Activated CD4-positive, alpha-beta T cell treated with anti-CD3 and anti-CD28 coated beads, Interleukin-2, amount 50 U/mL, for 24 hours (primary cell): Measurements from ENCODE around the gene CRYBA2.

Experiments
- DNase-seq, 2 donors: peaks; one replicate each; pipeline ENCODE4 v3.0.0-alpha.2; 2020; ENCODE audit warnings: low read depth in 1 of 2, low spot score in 1 of 2

The CRYBA2 gene

DNA sequence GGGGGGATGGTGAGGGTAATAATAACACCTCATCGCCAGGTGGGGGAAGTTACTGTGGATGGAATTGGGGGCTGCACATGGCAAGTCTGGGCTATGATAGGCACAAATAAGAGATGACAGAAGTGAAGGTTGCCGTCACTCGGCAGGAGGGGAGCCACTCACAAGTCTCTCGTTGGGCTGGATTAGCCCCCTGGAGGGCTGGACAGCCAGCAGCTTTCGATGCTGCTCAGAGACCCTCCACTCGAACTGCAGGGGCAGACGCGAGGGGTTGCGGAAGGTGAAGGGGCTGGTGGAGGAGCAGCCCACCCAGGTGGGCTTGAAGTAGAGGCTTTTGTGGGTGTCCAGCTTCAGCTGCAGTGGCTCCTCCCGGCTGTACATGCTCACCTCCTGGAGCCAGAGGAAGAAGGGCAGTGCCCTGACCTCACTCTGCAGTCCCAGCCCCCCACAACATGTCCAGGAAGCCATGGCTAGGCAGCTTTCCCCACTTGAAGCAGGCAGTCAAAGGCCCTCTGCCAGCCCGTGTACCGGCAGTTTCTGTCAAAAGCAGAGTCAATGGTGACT is 29.9 kb upstream of the CRYBA2 start:
- no peak for DNase-seq

DNA sequence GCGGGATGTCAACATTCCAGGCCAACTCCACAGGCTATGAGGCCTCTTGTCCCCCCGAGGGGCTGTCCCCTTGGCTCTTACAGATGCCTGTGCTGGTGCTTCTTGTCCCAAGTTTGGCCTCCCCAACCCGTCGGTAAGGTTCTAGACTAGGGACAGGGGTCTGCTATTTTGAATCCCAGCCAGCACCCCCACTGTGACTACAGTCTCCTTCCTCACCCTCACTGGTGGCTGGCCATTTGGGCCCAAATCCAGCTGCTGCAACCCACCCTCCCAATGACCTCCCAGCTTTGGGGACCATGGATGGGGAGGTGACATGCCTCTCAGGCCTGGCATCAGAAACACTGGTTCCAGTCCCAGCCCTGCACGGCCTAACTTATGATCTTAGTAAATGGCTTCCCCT is 29.4 kb upstream of the CRYBA2 start:
- DNase-seq, result no peak

DNA sequence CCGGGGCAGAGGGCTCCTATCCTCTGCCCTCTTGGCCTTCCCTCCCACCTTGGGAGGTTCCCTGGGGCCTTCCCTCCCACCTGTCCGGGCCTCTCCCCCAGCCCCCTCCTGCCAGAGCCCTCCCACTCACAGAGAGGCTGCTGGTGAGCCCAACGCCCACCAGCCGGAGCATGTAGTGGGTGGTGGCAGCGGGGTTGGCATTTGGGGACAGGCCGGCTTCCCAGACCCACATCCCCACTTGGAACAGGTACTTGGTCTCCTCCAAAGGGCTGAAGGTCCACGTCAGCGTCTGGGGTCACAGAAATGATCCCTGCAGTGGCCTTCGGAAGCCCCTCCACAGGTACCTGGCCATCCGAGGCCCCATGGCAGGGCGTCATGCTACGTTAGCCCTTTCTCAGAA is 28.8 kb upstream of the CRYBA2 start:
- no peak for DNase-seq

DNA sequence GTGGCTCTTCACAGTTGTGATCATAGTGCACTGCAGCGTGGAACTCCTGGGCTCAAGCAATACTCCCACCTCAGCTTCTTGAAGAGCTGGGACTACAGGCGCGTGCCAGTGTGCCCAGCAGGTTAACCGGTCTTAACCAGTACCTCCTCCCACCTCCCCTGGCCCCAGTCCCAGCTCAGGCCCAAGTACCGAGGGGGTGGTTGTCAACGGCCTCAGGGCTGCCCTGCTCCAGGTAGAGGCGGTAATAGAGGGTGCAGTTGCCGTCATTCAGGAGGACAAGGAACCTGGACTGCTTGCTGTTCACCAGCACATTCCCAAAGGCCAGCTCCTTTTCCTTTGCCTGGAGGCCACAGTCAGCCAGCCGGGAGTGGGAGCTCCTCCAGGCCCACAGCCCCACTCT is 28.4 kb upstream of the CRYBA2 start:
- no peak for DNase-seq

DNA sequence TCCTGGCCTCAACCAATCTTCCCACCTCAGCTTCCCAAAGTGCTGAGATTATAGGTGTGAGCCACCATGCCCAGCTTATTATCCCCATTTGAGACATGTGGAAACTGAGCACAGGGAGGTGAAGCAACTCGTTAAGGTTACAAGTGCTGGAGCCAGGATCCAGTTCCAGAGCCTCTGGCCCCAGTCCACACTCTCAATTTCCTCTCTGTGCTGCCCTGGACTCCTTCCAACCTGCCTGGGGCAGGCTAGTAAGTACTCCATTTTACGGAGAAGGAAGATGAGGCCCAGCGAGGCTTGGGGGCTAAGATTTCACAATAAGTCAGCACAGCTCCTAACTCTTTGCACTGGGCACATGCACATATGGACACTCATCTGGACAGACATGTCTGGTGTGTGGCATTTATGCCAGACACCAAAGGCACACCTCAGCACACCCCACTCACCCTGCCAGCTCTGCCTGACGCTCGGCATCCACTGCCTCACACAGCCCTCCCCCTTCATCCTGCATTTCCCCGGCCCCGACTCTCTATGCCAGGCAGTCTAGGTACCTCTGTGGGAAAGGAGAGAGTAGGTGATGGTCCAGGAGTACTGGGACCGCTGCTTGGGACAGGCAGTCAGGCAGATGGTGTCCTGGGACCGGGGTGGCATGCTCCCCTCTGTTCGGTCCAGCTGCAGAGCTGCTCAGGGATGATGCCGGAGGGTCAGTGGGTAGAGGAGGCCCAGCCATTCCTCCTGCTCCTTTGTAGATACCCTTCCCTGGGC is 27.6 kb upstream of the CRYBA2 start:
- no peak for DNase-seq

DNA sequence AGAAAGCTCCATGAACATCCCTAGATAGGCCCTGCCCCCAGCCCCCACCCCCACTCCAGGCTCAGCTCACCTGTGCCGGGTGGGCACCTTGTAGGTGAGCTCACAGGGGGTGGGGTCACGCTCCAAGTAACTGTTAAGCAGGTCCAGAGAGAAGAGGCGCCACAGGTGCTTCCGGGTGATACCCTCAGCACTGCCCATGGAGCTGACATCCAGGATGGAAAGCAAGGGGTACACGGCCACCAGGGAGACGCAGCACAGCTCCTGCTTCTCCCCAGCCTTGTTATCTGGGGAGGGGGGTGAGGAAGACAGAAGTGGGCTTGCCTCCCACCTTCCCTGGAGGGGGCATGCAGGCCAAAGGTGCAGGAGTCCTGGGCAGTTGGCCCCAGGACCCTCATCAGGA is 26.2 kb upstream of the CRYBA2 start:
- DNase-seq, result no peak

DNA sequence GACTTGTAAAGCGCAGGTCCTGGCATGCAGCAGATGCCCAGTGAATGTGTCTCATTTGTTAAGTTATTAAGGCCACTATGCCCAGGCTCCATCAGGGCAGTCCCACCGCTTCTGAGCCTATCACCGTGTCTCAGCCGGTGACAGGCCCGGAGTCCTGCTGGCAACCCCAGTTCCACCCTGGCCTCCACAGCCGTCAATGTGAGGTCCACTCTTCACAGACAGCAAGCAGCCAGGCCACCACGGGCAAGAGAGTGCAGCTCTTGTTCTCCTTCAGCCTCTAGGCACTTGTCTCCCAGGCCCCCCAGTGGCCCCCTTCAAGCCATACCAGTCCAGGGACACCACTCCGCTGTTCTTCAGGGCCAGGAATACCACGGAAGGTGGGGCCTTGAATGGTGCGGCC is 25.5 kb upstream of the CRYBA2 start:
- DNase-seq, result no peak

DNA sequence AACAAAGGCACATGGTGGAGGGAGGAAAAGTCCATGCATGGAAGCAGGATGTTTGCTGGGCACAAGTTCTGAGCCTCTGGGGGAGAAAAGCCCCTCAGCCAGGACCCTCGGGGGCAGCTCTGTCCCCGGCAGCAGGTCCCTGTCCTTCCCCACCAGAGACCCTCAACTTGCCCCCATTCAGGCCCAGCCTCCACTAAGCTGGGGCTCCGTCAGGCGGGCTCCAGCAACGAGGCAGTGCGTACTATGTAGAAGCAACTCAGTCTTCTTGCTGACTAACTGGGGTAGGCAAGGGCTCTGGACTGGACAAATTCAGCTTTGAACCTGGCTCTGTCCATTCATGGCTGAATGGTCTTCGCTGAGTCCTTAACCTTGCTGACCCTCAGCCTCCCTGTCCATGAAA is 25.1 kb upstream of the CRYBA2 start:
- DNase-seq, result no peak

DNA sequence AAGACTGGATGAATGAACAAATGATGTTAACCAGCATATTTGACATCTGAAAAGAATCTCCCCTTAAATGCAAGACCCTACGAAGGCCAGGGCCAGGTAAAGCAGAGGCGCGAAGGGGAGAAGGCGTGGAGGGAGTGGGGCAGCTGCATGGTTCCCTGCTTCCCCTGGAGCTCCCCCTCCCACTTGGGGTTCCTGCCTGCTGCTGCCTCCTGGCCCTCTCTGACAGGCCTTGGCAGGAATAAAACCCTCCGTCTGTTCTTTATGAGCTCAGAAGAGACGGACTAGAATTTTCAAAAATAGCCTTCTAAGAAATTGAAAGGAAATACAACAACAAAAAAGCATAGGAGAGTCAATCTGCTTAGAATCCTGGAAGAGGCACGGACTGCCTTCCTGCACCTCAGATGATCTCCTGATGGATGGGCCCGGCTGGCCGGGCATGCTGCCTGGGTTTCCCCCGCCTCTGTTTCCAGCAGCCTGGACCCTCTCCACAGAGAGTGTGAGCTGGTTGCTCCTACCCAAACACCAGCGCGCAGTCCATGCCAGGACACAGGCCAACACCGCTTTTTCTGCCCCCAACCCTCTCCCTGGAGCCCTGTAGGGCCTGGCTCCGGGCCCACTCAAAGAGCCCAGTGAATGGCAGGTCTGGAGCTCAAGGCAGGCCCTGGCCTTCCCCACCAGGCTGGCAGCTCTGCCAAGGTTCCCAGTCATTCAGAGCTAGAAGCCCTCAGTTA is 24.1 kb upstream of the CRYBA2 start:
- no peak for DNase-seq

DNA sequence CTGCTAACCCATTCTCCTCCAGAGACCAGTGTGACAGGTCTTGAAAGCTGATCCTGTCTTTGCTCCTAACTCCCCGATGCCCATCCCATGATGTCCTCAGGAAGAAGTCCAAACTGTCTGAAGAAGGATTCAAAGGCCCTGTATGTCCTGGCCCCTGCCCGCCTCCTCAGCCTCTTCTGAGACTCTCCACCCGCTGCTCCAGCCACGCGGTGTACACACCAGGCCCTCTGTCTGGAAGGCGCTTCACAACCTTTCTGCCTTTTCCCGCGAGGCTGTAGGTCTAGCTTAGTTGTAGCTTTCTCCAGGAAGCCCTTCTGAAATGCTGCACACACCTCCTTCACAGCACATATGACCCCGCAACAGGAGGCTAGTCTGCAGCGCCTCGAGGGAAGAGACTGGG is 23.5 kb upstream of the CRYBA2 start:
- no peak for DNase-seq

DNA sequence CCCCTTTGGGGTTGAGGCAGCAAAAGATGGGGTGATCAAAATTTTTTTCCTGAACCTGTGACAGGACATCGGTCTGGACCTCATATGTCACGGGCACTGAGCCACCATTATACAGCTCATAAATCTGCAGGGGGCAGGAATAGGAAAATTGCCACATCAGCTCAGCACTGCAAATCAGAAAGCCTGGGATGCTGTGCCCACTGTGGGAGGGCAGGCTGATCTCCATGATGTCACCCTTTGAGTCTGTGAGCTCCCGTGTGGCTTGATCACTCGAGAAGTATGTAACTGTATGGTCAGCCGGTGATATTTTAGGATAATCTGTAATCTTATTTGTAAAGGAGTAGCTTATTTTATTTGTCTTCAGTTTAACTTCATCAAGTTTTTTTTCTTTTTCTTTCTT is 17.7 kb upstream of the CRYBA2 start:
- no peak for DNase-seq

DNA sequence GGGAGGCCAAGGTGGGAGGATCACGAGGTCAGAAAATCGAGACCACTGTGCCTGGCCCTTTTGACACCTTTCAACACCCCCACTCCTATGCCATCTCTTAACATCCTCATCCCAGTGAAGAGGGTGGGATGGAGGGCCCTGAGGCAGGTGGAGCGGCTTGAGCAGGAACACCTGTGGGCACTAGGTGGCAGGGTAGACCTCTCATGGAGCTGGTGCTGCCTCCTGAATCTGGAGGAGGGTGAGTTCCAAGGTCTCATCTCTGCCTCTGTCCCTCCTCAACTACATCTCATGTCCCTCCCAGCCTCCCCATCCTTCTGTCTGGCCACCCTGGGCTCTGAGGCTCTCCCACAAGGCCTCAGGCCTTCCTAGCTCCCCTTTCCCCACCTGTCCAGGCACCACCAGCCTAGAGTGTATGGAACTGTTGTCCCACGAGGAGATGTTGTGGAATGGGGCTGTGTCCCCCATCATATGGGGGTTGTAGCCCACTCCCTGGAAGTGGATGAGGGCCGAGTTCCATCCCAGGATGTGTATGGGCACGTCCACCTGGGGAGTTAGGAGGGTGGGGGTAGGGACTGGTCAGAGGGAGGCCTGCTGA is 17.0 kb upstream of the CRYBA2 start:
- DNase-seq, result peak in 1 of 2 donors; percentile 11

DNA sequence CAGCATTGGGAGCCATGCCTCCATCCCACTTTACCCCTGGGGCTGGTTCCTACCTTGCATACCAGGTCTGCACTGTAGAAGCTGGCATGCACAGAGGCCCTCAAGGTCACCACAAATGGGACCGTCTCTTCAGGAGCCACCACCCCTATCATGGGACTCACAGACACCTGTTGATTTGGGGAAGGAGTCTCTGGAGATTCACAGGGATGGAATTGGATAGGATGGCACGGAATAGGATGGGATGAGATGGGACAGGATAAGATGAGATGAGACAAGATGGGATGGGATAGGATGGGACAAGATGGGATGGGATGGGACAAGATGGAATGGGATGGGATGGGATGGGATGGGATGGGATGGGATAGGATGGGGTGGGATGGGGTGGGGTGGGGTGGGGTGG is 16.1 kb upstream of the CRYBA2 start:
- no peak for DNase-seq

DNA sequence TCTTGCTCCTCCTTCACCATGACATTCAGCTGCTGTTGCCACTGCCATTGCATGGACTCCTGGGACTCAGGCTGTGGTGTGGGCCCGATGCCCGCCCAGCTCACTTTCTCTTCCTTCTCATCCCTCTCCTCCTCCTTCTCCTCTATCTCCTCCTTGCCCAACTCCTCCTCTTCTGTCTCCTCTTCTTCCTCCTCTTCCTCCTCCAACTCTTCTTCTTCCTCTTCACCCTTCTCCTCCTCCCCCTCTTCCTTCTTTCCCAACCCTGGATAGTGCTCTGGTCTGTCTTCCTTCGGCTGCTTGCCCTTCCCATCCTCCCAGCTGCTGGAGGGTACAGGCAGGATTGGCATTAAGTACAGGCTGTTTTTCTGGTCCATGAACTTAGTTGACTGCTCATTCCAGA is 10.8 kb upstream of the CRYBA2 start:
- no peak for DNase-seq

DNA sequence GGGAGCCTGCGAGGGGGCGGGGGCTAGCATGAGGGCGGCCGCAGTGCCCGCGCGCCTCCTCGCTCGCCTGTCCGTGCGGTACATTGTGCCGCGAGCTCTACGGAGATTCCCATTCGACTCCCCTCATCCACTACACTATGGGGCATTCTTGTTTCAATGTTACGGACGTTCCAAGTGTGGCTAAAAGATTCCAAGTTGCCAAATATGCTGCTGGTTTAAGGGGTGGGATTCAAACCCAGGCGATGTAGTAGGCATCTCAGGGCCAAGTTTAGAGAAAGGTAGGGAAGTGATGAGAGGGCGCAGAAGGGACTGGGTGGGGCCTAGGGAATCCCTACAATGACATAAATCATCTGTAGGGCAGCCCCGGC is 10.0 kb upstream of the CRYBA2 start:
- DNase-seq, result no peak

DNA sequence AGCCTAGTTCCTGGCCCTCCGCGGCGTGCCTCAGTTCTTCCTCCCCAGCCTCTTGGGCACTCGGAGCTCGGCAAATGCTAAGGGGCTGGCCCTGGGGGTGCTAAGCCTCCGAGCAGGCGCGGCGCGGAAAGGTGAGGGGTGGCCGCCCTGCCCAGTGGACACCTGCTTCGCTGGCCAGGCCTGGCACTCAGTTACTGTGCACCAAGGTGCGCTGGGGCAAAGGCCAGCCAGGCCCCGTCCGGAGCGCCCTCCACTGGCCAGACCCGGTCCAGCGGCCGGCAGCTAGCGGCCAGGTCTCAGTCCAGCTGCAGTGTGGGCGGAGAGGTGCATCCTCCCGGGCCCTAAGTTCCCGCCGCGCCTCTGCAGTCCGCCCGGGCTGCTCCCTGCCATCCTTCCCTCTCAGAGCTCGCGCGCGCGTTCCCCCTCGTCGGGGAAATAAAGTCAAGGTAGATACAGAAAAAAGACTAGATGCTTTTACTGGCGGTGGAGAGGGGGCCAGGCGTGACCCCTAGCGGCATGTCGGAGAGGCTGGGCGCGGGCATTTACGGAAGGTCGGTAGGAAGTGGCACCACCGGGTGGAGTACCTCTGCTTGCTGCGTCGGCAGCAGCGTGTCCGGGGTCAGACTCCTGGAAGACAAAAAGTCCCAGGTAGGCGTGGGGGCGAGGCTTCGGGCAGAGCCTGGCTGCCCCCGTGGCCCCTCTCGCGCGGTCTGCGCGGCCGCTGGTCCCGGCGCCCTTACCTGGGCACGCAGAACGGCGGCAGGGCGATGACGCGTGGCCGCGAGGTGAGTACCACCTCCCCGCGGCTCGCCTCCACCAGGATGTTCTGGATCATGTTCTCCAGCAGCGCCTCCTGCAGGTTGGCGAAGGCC is 9.4 kb upstream of the CRYBA2 start:
- no peak for DNase-seq

DNA sequence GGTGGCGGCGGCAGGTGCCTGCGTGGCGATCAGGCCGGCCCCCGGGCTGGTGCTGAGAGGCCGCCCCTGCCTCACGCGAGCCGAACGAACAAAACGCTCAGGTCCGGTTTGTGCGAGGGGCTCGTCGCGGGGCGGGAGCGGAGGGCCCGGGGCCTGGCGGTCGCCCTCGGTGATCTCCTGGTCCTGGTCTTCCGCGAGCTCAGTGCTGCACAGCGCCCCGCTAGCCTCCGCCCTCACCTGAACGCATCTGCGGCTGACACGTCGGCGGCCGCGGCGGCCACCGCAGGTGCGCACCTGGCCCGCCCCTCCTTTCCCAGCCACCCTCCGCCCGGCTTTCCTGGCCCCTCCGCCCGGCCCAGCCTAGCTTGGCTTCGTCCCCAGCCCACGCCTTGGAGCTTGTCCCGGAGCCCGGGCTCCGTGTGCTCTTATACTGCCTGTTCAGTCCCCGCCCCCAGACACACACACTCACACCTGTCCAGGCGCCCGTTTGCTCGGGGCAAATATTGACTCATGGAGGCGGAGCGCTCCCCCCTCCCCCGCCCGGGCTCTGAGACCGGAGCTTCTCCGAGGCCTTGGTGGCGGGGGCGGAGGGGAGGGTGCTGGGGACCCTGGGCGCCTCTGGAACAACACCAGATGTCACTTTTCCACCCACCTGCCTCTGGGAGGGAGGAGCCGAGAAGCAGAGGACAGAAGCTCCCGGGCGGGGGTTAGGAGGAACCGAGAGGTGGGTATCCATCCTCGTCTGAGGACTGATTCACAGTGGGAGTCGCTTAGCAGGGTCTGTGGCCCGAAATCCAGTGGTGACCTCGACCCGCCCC is 8.6 kb upstream of the CRYBA2 start:
- DNase-seq, result peak in 1 of 2 donors; percentile 24

DNA sequence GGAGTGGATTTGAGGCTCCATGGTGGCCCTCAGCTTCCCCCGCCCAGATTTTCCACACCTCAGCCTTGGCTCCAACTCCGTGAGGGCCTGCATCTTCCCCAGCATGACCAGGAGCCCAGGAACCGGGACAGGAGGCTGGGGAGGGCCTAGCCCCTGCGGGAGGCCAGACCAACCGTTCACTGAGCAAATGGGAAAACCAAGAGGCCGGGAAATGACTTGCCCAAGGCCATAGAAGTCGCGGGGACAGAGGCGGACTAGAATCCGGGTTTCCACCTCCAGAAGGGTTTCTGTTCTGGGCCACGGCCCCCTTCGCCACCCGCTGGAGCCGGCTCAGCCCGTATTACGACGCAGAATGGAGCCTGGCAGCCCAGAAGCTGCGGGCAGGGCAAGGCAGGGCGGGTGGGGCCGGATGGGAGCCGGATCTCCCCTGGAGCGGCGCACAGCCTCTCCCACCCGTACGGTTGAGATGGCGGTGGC is 7.9 kb upstream of the CRYBA2 start:
- DNase-seq, result no peak

DNA sequence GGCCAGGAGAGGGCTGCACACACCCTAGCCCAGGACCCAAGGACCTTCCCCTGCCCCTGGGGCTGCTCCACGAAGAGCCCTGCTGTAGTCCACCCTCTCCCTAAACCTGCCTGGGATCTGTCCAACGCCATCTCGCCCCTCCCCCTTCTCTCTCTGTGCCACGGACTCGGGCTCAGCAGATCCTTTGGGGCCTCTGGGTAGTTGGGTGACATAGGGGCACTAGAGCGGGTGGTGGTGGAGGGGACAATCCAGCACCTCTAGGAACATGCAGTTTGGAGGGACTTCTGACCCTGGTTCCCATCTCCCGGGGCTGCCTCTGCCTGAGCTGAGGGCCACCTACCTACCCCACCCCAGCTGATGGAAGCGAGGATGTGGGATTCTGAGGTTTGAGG is 7.3 kb upstream of the CRYBA2 start:
- DNase-seq, result no peak

DNA sequence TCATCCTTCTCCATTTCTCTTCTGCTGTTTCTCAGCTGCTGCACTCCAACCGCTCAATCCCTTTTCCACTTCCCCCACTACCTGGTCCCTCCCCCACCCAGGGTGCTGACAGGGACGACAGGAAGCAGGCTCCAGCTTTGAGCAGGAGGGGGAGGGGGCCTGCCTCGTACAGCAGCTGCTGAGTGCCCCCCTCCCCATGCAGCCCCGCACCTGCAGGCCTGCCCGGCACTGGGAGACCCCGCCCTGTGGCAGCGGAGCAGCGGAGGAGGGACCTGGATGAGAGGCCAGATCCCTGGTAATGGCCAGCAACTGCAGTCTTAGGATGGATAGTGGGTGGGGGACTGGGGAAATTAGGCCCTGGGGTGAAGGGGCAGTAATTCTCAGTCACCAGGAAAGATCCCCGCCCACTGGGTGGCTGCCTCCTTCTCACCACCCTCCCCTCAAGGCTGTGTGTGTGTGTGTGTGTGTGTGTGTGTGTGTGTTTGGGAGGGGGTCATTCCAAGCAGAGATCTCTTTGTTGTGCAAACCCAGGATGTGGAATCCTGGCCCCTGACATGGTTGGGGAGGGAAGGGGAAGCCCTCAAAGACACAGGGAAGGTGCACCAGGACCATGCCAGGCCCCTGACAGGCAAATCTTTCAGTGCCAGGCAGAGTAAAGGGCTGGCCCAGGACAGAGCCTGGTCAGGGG is 6.8 kb upstream of the CRYBA2 start:
- no peak for DNase-seq
